Chondrocyte (in vitro differentiated cells): ENCODE results near the gene GSTM3. TPM values are rescaled to one million over a fixed set of nuclear protein-coding genes. Genes with fewer than 3 reads are reported as not detected.
"Not testable (repeated sequence)": the region's sequence is repeated elsewhere in the genome, so short reads cannot be mapped to it uniquely, and the experiment has no call there.

Source experiments
- DNase-seq: peaks from one replicate; pipeline ENCODE4 v3.0.0; 2021; ENCODE audit warnings: mixed read lengths, low spot score
- H3K27ac Mint-ChIP-seq: one replicate; pipeline ENCODE4 v1.8.0; 2021; ENCODE audit warnings: mild to moderate bottlenecking, moderate library complexity, mixed read lengths; ENCODE audit not compliant: unreplicated experiment
- H3K27me3 Mint-ChIP-seq: 2 replicates; pipeline ENCODE4 v1.8.0; 2021; ENCODE audit warnings: low read depth, mixed read lengths
- H3K36me3 Mint-ChIP-seq: 2 replicates; pipeline ENCODE4 v1.8.0; 2021; ENCODE audit warnings: low read depth, mixed read lengths
- H3K4me1 Mint-ChIP-seq: 2 replicates; pipeline ENCODE4 v1.8.0; 2021; ENCODE audit warnings: low read depth, mild to moderate bottlenecking, mixed read lengths
- H3K4me3 Mint-ChIP-seq: one replicate; pipeline ENCODE4 v1.8.0; 2021; ENCODE audit warnings: mild to moderate bottlenecking, moderate library complexity, mixed read lengths; ENCODE audit not compliant: unreplicated experiment
- H3K9me3 Mint-ChIP-seq: 2 replicates; pipeline ENCODE4 v1.8.0; 2021; ENCODE audit warnings: low read depth, mixed read lengths
- total RNA-seq: library from RNA; stranded (reverse); gene quantifications from 3 replicates; pipeline ENCODE4 v1.2.1, GENCODE V29; 2021
- TF ChIP-seq, protein P1 (sequence below): fragments of 200-600 bp; sonication (generic); IDR thresholded peaks from 2 replicates; pipeline ENCODE4 v1.5.0; 2021; ENCODE audit warnings: antibody characterized with exemption, mild to moderate bottlenecking, moderate library complexity

Gene GSTM3
- total RNA-seq, 1 donor from 2014 or later: 63.8 TPM

GRCh38 chr1:109754738-109755137, 13.9 kb upstream of the GSTM3 start:
- H3K27me3 Mint-ChIP-seq: no peaks in the 10 kb centered on the region
- no peaks in the 10 kb centered on the region for H3K4me1 Mint-ChIP-seq
- no peaks in the 10 kb centered on the region for H3K36me3 Mint-ChIP-seq
- H3K27ac Mint-ChIP-seq: no peak overlapping the region
- H3K9me3 Mint-ChIP-seq: no peaks in the 10 kb centered on the region
- no peak overlapping the region for H3K4me3 Mint-ChIP-seq
- DNase-seq: no peak
- TF ChIP-seq, protein P1, sequence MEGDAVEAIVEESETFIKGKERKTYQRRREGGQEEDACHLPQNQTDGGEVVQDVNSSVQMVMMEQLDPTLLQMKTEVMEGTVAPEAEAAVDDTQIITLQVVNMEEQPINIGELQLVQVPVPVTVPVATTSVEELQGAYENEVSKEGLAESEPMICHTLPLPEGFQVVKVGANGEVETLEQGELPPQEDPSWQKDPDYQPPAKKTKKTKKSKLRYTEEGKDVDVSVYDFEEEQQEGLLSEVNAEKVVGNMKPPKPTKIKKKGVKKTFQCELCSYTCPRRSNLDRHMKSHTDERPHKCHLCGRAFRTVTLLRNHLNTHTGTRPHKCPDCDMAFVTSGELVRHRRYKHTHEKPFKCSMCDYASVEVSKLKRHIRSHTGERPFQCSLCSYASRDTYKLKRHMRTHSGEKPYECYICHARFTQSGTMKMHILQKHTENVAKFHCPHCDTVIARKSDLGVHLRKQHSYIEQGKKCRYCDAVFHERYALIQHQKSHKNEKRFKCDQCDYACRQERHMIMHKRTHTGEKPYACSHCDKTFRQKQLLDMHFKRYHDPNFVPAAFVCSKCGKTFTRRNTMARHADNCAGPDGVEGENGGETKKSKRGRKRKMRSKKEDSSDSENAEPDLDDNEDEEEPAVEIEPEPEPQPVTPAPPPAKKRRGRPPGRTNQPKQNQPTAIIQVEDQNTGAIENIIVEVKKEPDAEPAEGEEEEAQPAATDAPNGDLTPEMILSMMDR: no peak

- H3K4me1 Mint-ChIP-seq: no peaks in the 10 kb centered on the region
Measured at GRCh38 chr1:109751531-109752260, 10.9 kb upstream of the GSTM3 start.

GRCh38 chr1:109750920-109751319, 10.1 kb upstream of the GSTM3 start:
- Mint-ChIP-seq H3K27ac (no peak overlapping the region), H3K4me1 (no peaks in the 10 kb centered on the region), H3K9me3 (peaks cover 3% of the 10 kb centered on the region), H3K36me3 (peaks cover 4% of the 10 kb centered on the region), H3K4me3 (no peak overlapping the region), H3K27me3 (peaks cover 11% of the 10 kb centered on the region)
- TF ChIP-seq, protein P1: no peak
- DNase-seq: no peak

More at GRCh38 chr1:109751531-109752260, 10.9 kb upstream of the GSTM3 start:
- DNase-seq: no peak
- Mint-ChIP-seq H3K27ac (no peak overlapping the region), H3K4me3 (no peak overlapping the region), H3K36me3 (peaks cover 4% of the 10 kb centered on the region), H3K27me3 (peaks cover 8% of the 10 kb centered on the region), H3K9me3 (peaks cover 3% of the 10 kb centered on the region)
- TF ChIP-seq, protein P1: no peak

DNA sequence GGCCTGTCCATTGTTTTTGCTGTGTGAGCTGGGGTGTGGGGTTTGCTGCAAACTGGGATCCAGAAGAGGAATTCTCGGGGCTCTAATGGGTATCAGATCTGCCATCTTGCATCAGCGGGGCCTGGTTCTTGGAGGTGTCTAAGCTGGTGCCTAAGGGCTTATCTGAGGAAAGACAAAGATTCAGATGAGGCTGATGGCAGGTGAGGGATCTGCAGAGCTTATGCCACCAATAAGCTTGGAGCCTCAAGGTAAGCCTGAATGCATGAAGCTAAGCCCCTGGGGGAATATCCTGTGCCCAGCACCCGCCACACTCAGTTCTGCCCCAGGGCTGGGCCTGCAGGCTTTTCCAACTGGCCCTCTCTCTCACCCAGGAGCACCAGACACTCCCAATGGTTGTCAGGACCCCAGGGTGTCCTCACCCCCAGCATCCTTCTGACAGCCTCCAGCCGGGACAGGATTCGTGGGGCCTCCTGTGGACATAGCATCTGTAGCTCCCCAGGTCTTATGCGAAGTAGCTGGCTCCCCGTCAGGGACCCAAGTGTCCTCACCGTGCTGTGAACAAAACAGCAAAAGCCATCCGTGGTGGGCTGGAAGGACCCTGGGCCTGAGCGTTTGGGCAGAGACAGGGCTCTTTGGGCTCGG, 9.5 kb upstream of the GSTM3 start:
- TF ChIP-seq, protein P1: no peak
- H3K4me1 Mint-ChIP-seq: no peaks in the 10 kb centered on the region
- peaks cover 11% of the 10 kb centered on the region for H3K27me3 Mint-ChIP-seq
- no peak for DNase-seq
- peaks cover 4% of the 10 kb centered on the region for H3K36me3 Mint-ChIP-seq
- peaks cover 3% of the 10 kb centered on the region for H3K9me3 Mint-ChIP-seq
- H3K4me3 Mint-ChIP-seq: no peak overlapping the region
- H3K27ac Mint-ChIP-seq: no peak overlapping the region

DNA sequence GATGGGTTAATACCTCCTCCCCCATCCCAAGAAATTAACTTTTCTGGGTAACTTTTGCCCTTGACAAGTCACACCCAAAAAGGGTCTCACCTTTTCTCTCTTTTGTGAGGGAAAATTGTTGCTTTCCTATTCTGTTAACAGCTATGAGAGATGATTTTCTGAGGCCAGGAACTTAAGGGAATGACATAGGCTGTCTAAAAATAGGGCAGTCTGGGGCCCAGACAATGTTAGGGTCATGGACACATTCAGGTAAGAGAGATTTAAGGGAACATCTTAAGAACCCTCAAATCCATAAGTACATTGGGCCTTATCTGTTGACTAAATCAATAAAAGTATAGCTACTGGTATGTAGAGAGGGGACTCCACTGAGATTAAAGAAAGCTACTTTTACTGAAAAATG, 8.4 kb upstream of the GSTM3 start:
- Mint-ChIP-seq H3K27ac (no peak overlapping the region), H3K4me3 (no peak overlapping the region), H3K27me3 (peaks cover 14% of the 10 kb centered on the region), H3K36me3 (peaks cover 4% of the 10 kb centered on the region), H3K9me3 (peaks cover 3% of the 10 kb centered on the region), H3K4me1 (no peaks in the 10 kb centered on the region)
- no peak for DNase-seq
- TF ChIP-seq, protein P1: no peak

- H3K9me3 Mint-ChIP-seq, H3K36me3 Mint-ChIP-seq, H3K27ac Mint-ChIP-seq, DNase-seq, H3K4me3 Mint-ChIP-seq, H3K4me1 Mint-ChIP-seq: not testable (repeated sequence)
- peaks cover 14% of the 10 kb centered on the region for H3K27me3 Mint-ChIP-seq
Measured at GRCh38 chr1:109748311-109748710, 7.5 kb upstream of the GSTM3 start.
